ENCODE data around the gene CTNNBL1.
"Not testable (repeated sequence)": the region's sequence is repeated elsewhere in the genome, so short reads cannot be mapped to it uniquely, and the experiment has no call there.

CTNNBL1 gene

DNA sequence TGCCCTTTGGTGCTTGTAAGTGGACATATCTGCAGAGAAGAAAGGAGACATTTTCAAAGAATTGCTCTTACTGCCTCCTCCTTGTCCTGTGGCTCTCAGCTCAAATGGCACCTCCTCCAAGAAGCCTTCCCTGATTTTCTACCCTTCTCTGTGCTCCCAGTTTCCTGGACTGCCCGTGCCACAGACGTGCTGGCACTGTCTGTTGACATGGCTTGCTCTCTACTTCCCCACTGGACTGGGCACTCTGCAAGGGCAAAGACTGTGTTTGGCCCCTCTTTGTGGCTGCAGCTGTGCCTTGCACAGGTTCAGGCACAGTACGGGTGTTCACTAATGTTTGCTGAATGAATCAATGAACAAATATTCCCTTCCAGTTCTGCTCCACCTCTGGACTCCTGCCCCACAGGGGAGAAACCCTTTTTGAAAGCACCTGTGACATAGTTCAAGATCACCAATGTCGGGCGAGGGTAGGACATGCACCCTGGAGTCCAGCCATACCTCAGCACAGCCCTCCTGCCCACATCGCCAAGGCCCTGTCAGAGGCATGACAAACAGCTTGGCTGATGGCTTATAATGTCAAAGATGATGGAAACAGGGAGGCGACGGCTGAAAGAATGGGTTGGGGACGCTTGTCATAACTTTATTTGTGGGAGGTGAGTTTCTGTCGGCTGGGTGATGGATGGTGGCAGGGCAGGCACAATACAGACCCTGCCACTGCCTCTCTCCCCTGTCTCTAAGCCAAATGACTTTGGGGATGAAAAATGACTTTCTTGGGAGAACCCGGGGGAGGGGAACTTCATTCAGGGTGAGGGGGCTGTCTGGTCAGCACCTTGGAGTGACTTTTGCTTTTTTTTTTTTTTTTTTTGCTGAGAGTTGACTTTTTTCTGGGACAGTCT is 15.6 kb upstream of the CTNNBL1 start:
- DNase-seq, result no peak

DNA sequence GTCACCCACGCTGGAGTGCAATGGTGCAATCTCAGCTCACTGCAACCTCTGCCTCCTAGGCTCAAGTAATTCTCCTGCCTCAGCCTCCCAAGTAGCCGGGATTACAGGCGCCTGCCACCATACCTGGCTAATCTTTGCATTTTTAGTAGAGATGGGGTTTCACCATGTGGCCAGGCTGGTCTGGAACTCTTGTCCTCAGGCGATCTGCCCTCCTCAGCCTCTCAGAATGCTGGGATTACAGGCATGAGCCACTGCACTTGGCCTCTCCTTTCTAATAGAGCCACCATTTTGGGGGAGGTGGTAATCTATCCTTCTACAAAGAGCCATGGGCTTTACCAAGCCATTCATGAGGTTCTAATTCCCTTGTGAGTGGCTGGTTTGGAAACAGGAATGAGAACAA is 14.1 kb upstream of the CTNNBL1 start:
- DNase-seq, result not testable (repeated sequence)

DNA sequence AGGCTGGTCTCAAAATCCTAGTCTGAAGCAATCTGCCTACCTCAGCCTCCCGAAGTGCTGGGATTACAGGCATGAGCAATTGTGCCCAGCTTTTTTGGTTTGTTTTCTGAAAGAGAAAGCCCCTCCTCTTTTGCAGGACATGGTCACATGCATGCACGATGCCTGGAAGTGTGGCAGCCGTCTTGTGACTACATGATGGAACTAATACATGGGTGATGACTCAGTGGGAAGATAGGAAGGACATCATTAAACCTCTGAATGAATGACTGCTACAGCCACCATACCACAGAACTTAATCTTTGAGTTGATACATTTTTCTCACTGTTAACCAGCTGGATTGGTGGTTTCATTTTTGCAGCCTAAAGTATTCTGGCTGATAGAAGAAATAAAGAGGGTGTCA is 13.4 kb upstream of the CTNNBL1 start:
- DNase-seq, result no peak

- no peak for DNase-seq
Measured at GRCh38 chr20:37681384-37682112, 12.3 kb upstream of the CTNNBL1 start.

DNA sequence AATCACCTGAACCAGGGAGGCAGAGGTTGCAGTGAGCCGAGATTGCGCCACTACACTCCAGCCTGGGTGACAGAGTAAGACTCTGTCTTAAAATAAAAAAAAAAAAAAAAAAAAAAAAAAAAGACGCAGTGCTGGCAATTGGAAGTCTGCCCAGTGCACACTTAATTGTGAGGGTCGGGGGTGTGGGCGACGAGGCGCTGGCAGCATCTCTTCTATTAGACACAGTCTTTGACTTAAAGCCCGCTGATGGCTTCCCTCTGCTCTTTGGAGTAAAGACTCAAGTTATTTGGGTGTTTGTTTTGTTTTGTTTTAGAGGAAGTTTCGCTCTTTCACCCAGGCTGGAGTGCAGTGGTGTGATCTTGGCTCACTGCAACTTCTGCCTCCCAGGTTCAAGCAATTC is 10.7 kb upstream of the CTNNBL1 start:
- DNase-seq, result not testable (repeated sequence)

GRCh38 chr20:37686762-37687477 is 6.9 kb upstream of the CTNNBL1 start:
- DNase-seq, result no peak

GRCh38 chr20:37687478-37687805 is 6.4 kb upstream of the CTNNBL1 start:
- no peak for DNase-seq

- DNase-seq, result no peak
Measured at GRCh38 chr20:37688093-37688492, 5.7 kb upstream of the CTNNBL1 start.

DNA sequence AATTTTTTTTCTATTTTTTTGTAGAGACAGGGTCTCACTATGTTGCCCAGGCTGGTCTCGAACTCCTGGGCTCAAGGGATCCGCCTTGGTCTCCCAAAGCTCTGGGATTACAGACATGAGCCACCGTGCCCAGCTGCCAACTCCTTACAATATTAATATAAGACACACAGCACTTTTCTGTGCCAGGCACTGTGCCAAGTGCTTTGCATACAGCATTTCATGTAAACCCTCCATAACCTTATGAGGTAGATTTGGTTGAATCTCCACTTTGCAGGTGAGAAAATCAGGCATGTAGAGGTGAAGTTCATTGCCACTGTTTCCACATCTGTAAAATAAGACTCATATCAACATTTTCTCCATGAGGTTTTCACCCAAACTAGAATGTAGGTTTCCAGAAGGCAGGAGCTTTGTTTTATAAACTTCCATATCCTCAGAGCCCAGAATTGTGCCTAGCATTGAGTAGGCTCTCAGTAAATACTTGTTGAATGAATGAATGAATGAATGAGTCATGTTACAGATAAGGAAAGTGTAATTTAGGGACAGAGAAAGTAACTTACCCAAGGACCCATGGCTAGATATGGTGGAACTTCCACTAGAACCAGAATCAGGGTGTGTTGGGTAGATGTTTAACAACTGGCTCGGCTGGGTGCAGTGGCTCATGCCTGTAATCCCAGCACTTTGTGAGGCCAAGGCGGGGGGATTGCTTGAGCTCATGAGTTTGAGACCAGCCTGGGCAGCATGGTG is 3.0 kb upstream of the CTNNBL1 start:
- no peak for DNase-seq

DNA sequence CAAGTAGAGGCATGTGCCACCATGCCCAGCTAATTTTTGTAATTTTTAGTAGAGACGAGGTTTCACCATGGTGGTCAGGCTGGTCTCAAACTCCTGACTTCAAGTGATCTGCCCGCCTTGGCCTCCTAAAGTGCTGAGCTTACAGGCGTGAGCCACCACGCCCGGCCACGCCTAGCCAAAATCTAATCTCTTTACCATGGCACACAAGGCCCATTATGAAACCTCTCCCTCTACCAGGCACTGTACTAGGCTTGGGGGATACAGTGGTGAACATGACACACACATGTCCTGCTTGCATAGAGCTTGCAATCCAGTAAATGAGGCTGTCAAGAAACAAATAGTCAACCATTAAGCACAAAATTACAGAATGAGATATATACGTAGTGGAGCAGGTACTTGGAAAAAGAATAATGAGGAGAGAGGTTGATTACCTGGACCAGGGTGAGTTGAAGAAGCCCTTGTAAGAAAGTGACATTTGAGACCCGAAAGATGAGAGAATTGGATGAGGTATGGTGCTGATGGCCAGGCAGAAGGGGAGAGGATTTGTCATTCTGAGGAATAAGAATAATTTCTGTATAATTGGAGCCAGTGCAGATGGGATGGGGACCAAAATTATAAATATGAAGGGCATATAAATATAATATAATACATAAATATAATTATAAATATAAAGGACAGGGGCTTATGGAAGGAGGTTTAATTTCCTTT is 1.2 kb upstream of the CTNNBL1 start:
- DNase-seq, result no peak

DNA sequence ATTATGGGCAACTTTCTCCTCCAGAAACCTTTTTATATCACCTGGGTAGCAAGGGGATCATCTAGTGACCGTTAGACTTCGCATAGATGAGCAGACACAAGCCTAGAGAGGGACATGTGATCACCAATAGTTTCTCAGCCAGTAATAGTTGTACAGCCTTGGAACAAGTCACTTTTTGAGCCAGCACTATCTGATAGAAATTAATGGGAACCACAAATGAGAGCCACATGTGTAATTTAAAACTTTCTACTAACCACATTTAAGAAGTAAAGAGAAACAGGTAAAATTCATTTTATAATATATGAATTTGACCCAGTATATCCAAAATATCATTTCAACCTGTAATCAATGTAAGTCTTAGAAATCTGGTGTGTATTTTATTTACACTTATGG is 592 bp upstream of the CTNNBL1 start:
- DNase-seq, result no peak

DNA sequence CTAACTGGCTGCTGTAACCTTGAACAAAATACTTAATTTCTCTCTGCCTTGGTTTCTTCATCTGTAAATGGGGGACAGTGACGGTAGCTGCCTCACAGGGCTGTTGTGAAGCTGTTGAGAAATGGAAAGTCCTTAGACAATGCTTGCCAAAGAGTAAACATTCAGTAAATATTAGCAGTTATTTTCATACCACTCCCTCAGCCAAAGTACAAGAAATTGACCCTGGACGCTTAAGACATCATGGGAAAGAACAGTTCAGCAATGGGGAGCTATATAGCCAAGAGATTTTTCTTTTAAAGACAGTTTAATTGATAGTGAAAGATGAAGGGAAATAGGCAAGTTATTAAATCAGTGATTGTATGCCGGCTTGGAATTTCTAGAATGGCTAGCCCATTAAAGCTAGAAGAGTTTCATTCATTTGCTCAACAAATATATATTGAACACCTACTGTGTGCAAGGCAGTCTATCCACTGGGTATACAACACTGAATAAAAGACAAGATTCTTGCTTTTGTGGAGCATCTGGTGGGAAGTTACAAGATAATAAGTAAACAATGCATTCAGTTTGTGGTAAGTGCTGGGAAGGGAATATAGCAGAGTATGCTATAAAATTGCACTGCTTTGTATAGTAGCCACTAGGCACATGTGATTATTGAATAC is 2.0 kb downstream of the CTNNBL1 start:
- DNase-seq, result no peak

DNA sequence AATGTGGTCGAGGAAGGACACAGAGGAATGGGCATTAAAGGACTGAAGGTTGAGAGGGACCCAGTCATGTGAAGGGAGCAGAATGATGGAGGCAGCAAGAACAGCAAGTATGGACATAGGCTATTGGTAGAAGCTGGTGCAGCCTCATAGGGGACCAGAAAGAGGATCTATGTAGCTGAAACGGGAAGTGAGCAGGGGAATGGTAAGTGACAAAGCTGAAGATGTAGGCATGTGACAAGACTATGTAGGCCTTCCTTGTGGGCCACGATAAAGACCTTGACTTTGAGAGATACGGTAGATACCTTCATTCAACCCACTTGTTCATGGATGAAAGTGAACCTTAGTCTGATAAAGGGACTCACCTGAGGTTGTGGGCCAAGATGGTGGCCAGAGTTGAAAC is 3.5 kb downstream of the CTNNBL1 start:
- no peak for DNase-seq

DNA sequence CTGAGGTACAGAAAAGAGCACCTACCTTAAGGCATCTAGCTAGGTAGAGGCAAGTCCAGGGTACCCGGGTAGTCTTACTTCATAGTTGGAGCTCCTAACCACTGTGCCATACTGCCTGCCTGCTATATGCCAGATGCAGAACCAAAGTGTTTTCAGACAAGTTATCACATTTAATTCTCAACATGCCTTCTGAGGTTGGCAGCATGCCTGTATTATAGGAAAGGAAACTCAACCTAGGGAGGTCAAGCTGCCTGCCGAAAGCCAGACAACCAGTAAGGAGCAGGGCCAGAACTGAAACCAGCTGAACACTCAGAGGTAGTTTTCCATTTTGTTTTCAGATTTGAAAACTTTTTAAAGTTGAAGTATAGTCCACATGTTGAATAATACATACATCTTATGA is 5.4 kb downstream of the CTNNBL1 start:
- no peak for DNase-seq

DNA sequence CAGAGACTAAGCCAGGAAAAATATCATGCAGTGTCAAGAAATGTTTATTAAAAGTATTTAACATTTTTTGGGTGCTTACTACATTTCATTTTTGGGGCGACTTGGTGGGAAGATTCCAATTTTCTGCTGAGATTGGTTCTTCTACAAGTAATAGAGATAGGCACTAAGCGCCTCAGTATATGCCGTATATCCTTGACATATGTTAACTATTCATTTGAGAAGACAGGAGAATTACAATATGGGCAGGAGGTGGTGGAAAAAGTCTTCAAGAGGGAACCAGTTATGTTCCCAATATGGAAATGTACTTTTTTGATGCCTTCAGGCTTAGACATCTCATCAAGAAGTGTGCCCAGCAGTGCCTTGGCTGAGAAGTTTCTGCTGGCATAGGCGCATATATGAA is 6.5 kb downstream of the CTNNBL1 start:
- no peak for DNase-seq

DNA sequence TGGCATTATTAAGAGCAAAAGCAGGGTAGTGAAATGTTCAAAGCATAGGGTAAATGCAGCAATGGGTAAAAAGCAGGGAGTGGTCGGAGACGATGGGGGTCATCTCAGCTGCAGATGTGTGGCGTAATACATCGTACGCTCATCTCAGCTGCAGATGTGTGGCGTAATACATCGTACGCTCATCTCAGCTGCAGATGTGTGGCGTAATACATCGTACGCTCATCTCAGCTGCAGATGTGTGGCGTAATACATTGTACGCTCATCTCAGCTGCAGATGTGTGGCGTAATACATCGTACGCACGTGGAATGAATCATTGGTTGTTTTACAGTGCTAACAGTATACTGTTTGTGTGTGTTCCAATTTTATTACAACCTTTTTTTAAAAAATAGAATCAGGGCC is 7.8 kb downstream of the CTNNBL1 start:
- not testable (repeated sequence) for DNase-seq

- DNase-seq, result no peak
Measured at GRCh38 chr20:37702403-37703034, 8.7 kb downstream of the CTNNBL1 start.

DNA sequence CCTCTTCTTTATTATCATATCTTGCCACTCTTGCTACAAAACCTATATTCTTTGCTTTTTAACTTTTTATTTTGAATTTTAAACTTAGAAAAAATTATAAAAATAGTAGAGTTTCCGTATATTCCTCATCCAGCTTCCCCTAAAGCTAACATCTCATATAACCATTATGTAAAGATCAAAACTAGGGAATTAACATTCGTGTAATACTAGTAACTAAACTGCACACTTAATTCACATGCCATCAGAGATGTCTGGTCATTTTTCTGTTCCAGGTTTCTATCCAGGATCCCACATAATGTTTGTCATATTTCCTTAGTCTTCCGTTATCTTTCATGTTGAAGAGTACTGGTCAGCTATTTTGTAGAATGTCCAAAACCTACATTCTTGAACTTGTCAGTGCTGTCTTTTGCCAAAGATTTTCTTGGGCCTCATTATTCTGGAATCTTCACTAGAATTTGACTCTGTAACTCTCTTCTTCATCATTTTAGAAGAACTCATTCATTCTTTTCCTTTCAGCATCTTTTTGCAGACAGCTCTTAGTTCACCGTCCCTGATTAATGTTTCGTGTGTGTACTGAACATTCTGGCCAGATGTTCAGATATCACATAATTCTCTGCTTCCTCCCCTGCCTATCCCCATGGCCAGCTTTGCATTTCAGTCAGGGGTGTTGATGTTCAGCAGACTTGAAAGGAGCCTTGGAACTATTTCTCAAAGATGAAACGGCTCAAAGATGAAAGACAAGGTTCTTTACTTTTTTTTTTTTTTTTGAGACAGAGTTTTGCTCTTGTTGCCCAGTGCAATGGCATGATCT is 9.4 kb downstream of the CTNNBL1 start:
- DNase-seq, result no peak

DNA sequence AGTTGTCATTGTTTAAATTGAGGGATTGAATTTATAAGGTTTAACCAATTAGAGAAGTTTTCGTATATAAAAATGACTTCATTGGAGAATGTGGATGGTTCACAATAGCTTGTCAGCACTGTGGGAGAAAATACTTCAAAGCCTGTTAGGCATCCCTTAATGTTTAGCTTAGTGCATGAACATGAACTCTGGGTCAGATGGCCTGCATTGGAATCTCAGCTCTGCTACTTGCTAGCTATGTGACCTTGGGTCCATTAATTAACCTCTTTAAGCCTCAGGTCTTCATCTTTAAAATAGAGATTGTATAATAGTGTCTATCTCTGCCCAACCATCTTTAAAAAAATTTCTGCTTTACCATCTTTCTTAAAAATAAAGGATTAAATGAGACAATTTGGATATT is 11.1 kb downstream of the CTNNBL1 start:
- no peak for DNase-seq

GRCh38 chr20:37706298-37706697 is 12.5 kb downstream of the CTNNBL1 start:
- no peak for DNase-seq
